Tibial nerve (tissue), 4 donors: Measurements from ENCODE around the gene TDRKH.

Experiments used
- EP300 ChIP-seq, 2 donors: sonication (generic); formaldehyde crosslinking; IDR thresholded peaks; one replicate each; pipeline ENCODE4 v1.6.1; 2017; ENCODE audit warnings: antibody characterized with exemption in 2 of 2, mild to moderate bottlenecking in 1 of 2
- POLR2A ChIP-seq, 2 donors: fragments of 450-650 bp; IDR thresholded peaks; one replicate each; pipeline ENCODE4 v1.6.1; 2017; ENCODE audit warnings: antibody characterized with exemption in 2 of 2, mild to moderate bottlenecking in 2 of 2, moderate library complexity in 2 of 2
- TF ChIP-seq, protein P1 (sequence below), 5 experiments: fragments of 200-600 bp in 3 of 5; fragments of 450-650 bp in 2 of 5; sonication (generic) in 3 of 5; IDR thresholded peaks; one replicate each; pipeline ENCODE4 v1.5.1; 2016 to 2019; ENCODE audit warnings: antibody characterized with exemption in 5 of 5, mild to moderate bottlenecking in 3 of 5, moderate library complexity in 2 of 5

DNA sequence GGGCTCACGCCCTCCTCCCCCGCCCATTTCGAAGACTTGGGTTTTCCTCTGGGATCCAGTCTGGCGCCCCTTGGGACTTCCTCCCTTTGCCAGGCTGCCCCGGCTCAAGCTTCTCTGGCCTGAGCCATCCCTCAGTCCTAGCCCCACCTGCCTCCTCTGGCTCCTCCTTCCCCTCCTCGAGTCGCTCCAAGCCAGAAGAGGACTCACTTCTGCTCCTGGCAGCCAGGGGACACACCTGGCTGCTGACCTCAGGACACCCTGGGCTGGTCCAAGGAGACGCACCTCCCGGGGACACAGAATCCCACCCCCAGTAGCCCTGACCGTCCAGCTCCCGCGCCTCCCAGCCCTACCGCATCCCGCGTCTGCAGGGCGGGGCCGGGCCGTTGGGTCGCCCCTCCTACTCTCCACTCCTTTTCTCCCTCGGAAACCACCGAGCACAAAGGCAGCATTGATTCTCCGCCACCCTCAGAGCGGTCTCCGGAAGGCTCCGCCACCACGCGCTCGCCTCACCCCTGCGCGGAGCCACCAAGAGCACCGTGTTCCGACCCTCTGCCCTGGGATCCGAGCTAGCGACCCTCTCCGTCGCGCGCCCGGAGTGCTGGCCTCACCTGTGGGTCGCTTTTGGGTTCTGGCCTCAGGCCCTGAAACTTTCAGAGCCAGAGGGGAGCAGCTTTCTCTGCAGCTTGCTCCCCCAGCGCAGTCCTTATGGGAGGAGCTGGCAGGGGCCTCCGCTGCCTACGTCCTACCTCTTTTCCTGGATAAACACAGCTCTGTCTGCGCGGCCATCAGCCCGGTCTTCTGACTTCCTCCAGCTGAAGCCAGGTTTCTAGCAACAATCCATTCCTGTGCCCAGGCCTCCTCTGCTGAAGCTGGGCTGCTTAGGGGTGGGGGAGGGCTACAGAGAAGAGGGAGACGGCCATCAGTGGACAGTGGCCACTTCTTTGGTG lies 49.4 kb upstream of the TDRKH start, which contains the start of gene C2CD4D:
- TF ChIP-seq POLR2A (IDR thresholded peaks at IDR 0.05) (peak in 1 of 2 donors; percentile 56), EP300 (IDR thresholded peaks at IDR 0.05) (peak in 1 of 2 donors; percentile 83)
- TF ChIP-seq, protein P1, sequence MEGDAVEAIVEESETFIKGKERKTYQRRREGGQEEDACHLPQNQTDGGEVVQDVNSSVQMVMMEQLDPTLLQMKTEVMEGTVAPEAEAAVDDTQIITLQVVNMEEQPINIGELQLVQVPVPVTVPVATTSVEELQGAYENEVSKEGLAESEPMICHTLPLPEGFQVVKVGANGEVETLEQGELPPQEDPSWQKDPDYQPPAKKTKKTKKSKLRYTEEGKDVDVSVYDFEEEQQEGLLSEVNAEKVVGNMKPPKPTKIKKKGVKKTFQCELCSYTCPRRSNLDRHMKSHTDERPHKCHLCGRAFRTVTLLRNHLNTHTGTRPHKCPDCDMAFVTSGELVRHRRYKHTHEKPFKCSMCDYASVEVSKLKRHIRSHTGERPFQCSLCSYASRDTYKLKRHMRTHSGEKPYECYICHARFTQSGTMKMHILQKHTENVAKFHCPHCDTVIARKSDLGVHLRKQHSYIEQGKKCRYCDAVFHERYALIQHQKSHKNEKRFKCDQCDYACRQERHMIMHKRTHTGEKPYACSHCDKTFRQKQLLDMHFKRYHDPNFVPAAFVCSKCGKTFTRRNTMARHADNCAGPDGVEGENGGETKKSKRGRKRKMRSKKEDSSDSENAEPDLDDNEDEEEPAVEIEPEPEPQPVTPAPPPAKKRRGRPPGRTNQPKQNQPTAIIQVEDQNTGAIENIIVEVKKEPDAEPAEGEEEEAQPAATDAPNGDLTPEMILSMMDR (IDR thresholded peaks at IDR 0.05): peak in 1 of 5 experiments; percentile 9
